Fibroblast of skin of left quadriceps (primary cell): ENCODE data around the gene ANXA6.

Experiments
- DNase-seq, 2 experiments: peaks; one replicate each; pipeline ENCODE4 v3.0.0-alpha.2; 2013; ENCODE audit warnings: low read depth in 2 of 2

The ANXA6 gene

GRCh38 chr5:151083081-151083676 is 74.4 kb downstream of the ANXA6 start:
- no peak for DNase-seq

- no peak for DNase-seq
Observed at GRCh38 chr5:151082282-151082902, 75.2 kb downstream of the ANXA6 start.

GRCh38 chr5:151081431-151082281 is 75.9 kb downstream of the ANXA6 start:
- DNase-seq, result no peak

- DNase-seq, result peak; percentile 78 to 84
Observed at GRCh38 chr5:151080613-151081430, 76.8 kb downstream of the ANXA6 start, which contains the start of gene TNIP1. TNIP1 (minus strand) TSS chr5:151081034; CDS start chr5:151065095, 15,939 bp downstream.

- DNase-seq, result no peak
Observed at GRCh38 chr5:151079838-151080612, 77.6 kb downstream of the ANXA6 start.

GRCh38 chr5:151078490-151079262 is 78.9 kb downstream of the ANXA6 start:
- DNase-seq, result no peak

GRCh38 chr5:151077967-151078366 is 79.6 kb downstream of the ANXA6 start:
- no peak for DNase-seq

GRCh38 chr5:151077419-151077818 is 80.2 kb downstream of the ANXA6 start:
- no peak for DNase-seq

GRCh38 chr5:151076616-151077015 is 81.0 kb downstream of the ANXA6 start:
- DNase-seq, result no peak

- DNase-seq, result no peak
Observed at GRCh38 chr5:151075698-151076331, 81.8 kb downstream of the ANXA6 start.

GRCh38 chr5:151074557-151074956 is 83.0 kb downstream of the ANXA6 start:
- no peak for DNase-seq

- no peak for DNase-seq
Observed at GRCh38 chr5:151073280-151073679, 84.3 kb downstream of the ANXA6 start.

- DNase-seq, result no peak
Observed at GRCh38 chr5:151072630-151073025, 85.0 kb downstream of the ANXA6 start.

- DNase-seq, result no peak
Observed at GRCh38 chr5:151071848-151072629, 85.5 kb downstream of the ANXA6 start.

- DNase-seq, result no peak
Observed at GRCh38 chr5:151071021-151071420, 86.6 kb downstream of the ANXA6 start.

- no peak for DNase-seq
Observed at GRCh38 chr5:151070449-151070848, 87.1 kb downstream of the ANXA6 start.

GRCh38 chr5:151068433-151069197 is 89.0 kb downstream of the ANXA6 start:
- DNase-seq, result no peak
